Activated CD4-positive, alpha-beta memory T cell treated with anti-CD3 and anti-CD28 coated beads for 36 hours (primary cell): ENCODE measurements around the gene PCDHGA7. TPM values are rescaled to one million over a fixed set of nuclear protein-coding genes. Genes with fewer than 3 reads are reported as not detected.
"Not testable (repeated sequence)": the region's sequence is repeated elsewhere in the genome, so short reads cannot be mapped to it uniquely, and the experiment has no call there.

ENCODE experiments used
- CTCF ChIA-PET: fragments of 350-600 bp; sonication (Branson Sonifier 250); formaldehyde crosslinking; loops from one replicate; lab custom pipeline; 2021; ENCODE audit warnings: antibody characterized with exemption, inconsistent platforms; lab: Charles Lee
- POLR2A ChIA-PET: fragments of 350-600 bp; sonication (Branson Sonifier 250); formaldehyde crosslinking; loops from one replicate; lab custom pipeline; 2021; ENCODE audit warnings: antibody characterized with exemption; lab: Charles Lee
- DNase-seq: peaks from one replicate; pipeline ENCODE4 v3.0.0-alpha.2; 2020
- H3K27ac Mint-ChIP-seq: one replicate; pipeline ENCODE4 v1.8.0; 2021; ENCODE audit warnings: mixed read lengths
- H3K27me3 Mint-ChIP-seq: one replicate; pipeline ENCODE4 v1.8.0; 2021; ENCODE audit warnings: mixed read lengths
- H3K36me3 Mint-ChIP-seq: one replicate; pipeline ENCODE4 v1.8.0; 2021; ENCODE audit warnings: mixed read lengths
- H3K4me1 Mint-ChIP-seq: one replicate; pipeline ENCODE4 v1.8.0; 2021; ENCODE audit warnings: low read depth, mixed read lengths
- H3K4me3 Mint-ChIP-seq: one replicate; pipeline ENCODE4 v1.8.0; 2021; ENCODE audit warnings: mild to moderate bottlenecking, mixed read lengths
- H3K9me3 Mint-ChIP-seq: one replicate; pipeline ENCODE4 v1.8.0; 2021; ENCODE audit warnings: mixed read lengths
- intact Hi-C: fragments of 100-400 bp; cut with micrococcal nuclease; formaldehyde crosslinking; loops from one replicate; pipeline ENCODE4 v1.15.1; 2023
- total RNA-seq, 2 experiments: library from RNA; stranded (reverse); gene quantifications; one replicate each; pipeline ENCODE4 v1.2.3, GENCODE V29; 2021

Gene PCDHGA7
- total RNA-seq, 2 experiments from 2014 or later = 0.07 TPM; not detected in 1

DNA sequence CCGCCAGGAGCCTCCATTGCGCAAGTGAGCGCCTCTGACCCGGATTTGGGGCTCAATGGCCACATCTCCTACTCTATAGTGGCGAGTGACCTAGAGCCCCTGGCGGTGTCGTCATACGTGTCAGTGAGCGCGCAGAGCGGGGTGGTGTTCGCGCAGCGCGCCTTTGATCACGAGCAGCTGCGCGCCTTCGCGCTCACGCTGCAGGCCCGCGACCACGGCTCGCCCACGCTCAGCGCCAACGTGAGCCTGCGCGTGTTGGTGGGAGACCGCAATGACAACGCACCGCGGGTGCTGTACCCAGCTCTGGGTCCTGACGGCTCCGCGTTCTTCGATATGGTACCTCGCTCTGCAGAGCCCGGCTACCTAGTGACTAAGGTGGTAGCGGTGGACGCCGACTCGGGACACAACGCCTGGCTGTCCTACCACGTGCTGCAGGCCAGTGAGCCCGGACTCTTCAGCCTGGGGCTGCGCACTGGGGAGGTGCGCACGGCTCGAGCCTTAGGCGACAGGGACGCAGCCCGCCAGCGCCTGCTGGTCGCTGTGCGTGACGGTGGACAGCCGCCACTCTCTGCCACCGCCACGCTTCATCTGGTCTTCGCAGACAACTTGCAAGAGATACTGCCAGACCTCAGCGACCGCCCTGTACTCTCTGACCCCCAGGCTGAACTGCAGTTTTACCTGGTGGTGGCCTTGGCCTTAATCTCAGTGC lies 27.2 kb downstream of the PCDHGA7 start:
- Mint-ChIP-seq H3K4me1 (peaks cover 15% of the 10 kb centered on the region), H3K36me3 (peaks cover 18% of the 10 kb centered on the region), H3K4me3 (no peak overlapping the region), H3K9me3 (peaks cover 27% of the 10 kb centered on the region), H3K27me3 (peaks cover 59% of the 10 kb centered on the region), H3K27ac (no peak overlapping the region)
- no peak for DNase-seq
- ChIA-PET CTCF (no interaction called here), POLR2A (no interaction called here)
- intact Hi-C loops = loop anchor here (5.0 to 10.0 kb wide), 2 partner anchors 45 to 103 kb away; partner anchors contain the start of gene PCDHGA5

DNA sequence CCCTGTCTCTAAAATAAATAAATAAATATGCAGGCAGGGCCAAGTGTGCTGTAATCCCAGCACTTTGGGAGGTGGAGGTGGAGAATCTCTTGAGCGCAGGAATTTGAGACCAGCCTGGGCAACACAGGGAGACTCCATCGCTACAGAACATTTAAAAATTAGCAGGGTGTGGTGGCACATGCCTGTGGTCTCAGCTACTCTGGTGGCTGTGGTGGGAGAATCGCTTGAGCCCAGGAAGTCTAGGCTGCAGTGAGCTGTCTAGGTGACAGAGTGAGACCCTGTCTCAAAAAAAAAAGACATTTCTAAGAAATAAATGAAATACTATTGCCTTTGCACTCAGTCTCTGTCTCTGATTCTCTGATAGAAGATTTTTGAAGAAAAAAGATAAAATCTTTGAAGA lies 29.0 kb downstream of the PCDHGA7 start:
- intact Hi-C loops = loop anchor here (5.0 to 10.0 kb wide), 2 partner anchors 47 to 101 kb away; partner anchors contain the start of gene PCDHGA5
- Mint-ChIP-seq H3K27ac (no peak overlapping the region), H3K27me3 (peaks cover 61% of the 10 kb centered on the region), H3K9me3 (peaks cover 25% of the 10 kb centered on the region), H3K4me3 (no peak overlapping the region), H3K4me1 (peaks cover 18% of the 10 kb centered on the region), H3K36me3 (peaks cover 19% of the 10 kb centered on the region)
- no peak for DNase-seq
- POLR2A ChIA-PET = no interaction called here
- CTCF ChIA-PET = interaction anchor here (2.4 to 3.2 kb wide), 3 partner anchors 91 to 152 kb away, joined by 10 to 29 read pairs (median 23); partner anchors contain the start of gene TAF7

- H3K27ac Mint-ChIP-seq = no peak within 1 kb of the TSS
These were observed 30.5 kb downstream of the PCDHGA7 start, which contains the start of gene PCDHGA10 for GRCh38 chr5:141412854-141413539. Gene PCDHGA10, plus strand, starts transcription at chr5:141412987. Its CDS starts 189 bp downstream, at chr5:141413176.

DNA sequence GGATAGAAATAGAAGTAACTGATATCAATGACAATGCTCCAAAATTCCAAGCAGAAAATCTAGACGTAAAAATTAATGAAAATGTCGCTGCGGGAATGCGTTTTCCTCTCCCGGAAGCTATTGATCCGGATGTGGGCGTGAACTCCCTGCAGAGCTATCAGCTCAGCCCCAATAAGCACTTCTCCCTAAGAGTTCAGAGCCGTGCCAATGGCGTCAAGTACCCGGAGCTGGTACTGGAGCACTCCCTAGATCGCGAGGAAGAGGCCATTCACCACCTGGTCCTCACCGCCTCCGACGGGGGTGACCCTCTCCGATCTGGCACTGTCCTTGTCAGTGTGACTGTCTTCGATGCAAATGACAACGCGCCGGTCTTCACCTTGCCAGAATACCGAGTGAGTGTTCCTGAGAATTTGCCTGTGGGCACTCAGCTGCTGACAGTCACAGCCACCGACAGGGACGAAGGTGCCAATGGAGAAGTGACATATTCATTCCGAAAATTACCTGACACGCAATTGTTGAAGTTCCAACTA lies 31.1 kb downstream of the PCDHGA7 start:
- H3K4me1 Mint-ChIP-seq = peaks cover 15% of the 10 kb centered on the region
- no peak for DNase-seq
- H3K36me3 Mint-ChIP-seq = peaks cover 28% of the 10 kb centered on the region
- CTCF ChIA-PET = interaction anchor here (0.6 to 3.3 kb wide), 28 partner anchors 8 to 221 kb away, joined by 3 to 59 read pairs (median 5); partner anchors contain the start of genes PCDHB10, PCDHGA11, PCDHGA12 and PCDHGA6
- H3K9me3 Mint-ChIP-seq = peaks cover 27% of the 10 kb centered on the region
- POLR2A ChIA-PET = no interaction called here
- intact Hi-C loops = loop anchor here (2.0 to 10.0 kb wide), 4 partner anchors 49 to 145 kb away; partner anchors contain the start of gene PCDHGA5
- H3K27ac Mint-ChIP-seq = no peak overlapping the region
- H3K27me3 Mint-ChIP-seq = peaks cover 62% of the 10 kb centered on the region
- peak overlapping the region; percentile 66 for H3K4me3 Mint-ChIP-seq

More at GRCh38 chr5:141412854-141413539, 30.5 kb downstream of the PCDHGA7 start, which contains the start of gene PCDHGA10:
- ChIA-PET CTCF (interaction anchor here (0.6 to 3.3 kb wide), 32 partner anchors 8 to 236 kb away, joined by 3 to 59 read pairs (median 4); partner anchors contain the start of genes PCDHB10, PCDHB8, PCDHGA11 and PCDHGA12), POLR2A (no interaction called here)
- Mint-ChIP-seq H3K36me3 (peaks cover 25% of the 10 kb centered on the region), H3K4me1 (peaks cover 18% of the 10 kb centered on the region), H3K4me3 (peak within 1 kb of the TSS; percentile 66), H3K9me3 (peaks cover 23% of the 10 kb centered on the region), H3K27me3 (peaks cover 61% of the 10 kb centered on the region)
- intact Hi-C loops = loop anchor here (2.0 to 10.0 kb wide), 4 partner anchors 48 to 146 kb away; partner anchors contain the start of gene PCDHGA5
- DNase-seq = peak; percentile 69

DNA sequence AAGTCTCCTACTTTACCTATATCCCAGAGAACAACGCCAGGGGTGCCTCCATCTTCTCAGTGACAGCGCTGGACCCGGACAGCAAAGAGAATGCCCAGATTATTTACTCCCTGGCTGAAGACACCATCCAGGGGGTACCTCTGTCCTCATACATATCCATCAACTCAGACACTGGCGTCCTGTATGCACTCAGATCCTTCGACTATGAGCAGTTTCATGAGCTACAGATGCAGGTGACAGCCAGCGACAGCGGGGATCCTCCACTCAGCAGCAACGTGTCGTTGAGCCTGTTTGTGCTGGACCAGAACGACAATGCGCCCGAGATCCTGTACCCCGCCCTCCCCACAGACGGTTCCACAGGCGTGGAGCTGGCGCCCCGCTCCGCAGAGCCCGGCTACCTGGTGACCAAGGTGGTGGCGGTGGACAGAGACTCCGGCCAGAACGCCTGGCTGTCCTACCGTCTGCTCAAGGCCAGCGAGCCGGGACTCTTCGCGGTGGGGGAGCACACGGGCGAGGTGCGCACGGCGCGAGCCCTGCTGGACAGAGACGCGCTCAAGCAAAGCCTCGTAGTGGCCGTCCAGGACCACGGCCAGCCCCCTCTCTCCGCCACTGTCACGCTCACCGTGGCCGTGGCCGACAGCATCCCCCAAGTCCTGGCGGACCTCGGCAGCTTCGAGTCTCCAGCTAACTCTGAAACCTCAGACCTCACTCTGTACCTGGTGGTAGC lies 32.2 kb downstream of the PCDHGA7 start:
- DNase-seq, H3K4me3 Mint-ChIP-seq, POLR2A ChIA-PET, H3K27ac Mint-ChIP-seq: not testable (repeated sequence)
- peaks cover 15% of the 10 kb centered on the region for H3K4me1 Mint-ChIP-seq
- CTCF ChIA-PET = interaction anchor here (0.6 to 3.3 kb wide), 9 partner anchors 15 to 149 kb away, joined by 3 to 59 read pairs (median 13); partner anchors contain the start of genes PCDHGA12, PCDHGB3 and PCDHGB5
- intact Hi-C loops = loop anchor here (5.0 to 10.0 kb wide), 2 partner anchors 50 to 98 kb away; partner anchors contain the start of gene PCDHGA5
- H3K9me3 Mint-ChIP-seq = peaks cover 25% of the 10 kb centered on the region
- peaks cover 62% of the 10 kb centered on the region for H3K27me3 Mint-ChIP-seq
- peaks cover 26% of the 10 kb centered on the region for H3K36me3 Mint-ChIP-seq

DNA sequence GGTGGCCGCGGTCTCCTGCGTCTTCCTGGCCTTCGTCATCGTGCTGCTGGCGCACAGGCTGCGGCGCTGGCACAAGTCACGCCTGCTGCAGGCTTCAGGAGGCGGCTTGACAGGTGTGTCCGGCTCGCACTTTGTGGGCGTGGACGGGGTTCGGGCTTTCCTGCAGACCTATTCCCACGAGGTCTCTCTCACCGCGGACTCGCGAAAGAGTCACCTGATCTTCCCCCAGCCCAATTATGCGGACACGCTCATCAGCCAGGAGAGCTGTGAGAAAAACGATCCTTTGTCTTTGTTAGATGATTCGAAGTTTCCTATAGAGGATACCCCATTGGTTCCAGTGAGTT lies 32.7 kb downstream of the PCDHGA7 start:
- Mint-ChIP-seq H3K27me3 (peaks cover 64% of the 10 kb centered on the region), H3K36me3 (peaks cover 28% of the 10 kb centered on the region), H3K4me1 (peaks cover 15% of the 10 kb centered on the region), H3K9me3 (peaks cover 27% of the 10 kb centered on the region)
- H3K27ac Mint-ChIP-seq, H3K4me3 Mint-ChIP-seq, POLR2A ChIA-PET, DNase-seq: not testable (repeated sequence)
- CTCF ChIA-PET = interaction anchor here (1.3 to 3.1 kb wide), 2 partner anchors 15 to 97 kb away, joined by 4 to 32 read pairs; partner anchors contain the start of gene PCDHGA12
- intact Hi-C loops = loop anchor here (10.0 kb wide), 1 partner anchor 50 kb away; the partner anchor contains the start of gene PCDHGA5

DNA sequence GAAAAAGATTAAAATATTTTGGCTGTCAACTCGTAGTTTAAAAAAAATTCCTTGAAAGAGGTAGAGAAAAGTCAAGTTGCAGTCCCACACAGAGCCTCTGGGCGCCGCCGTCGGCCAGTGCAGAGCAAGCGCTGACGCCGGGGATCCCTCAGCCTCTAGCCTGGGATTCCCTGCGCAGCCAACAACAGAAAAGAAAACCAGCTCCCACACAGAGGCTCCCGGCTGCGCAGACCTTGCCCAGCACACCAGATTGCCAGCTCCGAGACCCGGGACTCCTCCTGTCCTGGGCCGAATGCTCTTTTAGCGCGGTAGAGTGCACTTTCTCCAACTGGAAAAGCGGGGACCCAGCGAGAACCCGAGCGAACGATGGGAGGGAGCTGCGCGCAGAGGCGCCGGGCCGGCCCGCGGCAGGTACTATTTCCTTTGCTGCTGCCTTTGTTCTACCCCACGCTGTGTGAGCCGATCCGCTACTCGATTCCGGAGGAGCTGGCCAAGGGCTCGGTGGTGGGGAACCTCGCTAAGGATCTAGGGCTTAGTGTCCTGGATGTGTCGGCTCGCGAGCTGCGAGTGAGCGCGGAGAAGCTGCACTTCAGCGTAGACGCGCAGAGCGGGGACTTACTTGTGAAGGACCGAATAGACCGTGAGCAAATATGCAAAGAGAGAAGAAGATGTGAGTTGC lies 35.1 kb downstream of the PCDHGA7 start, which contains the start of gene PCDHGB7:
TSS of gene PCDHGB7 (plus strand) at position 184 of the 679 bp plus-strand sequence. CDS start at position 367, 183 bp downstream.
- CTCF ChIA-PET = interaction anchor here (1.0 to 2.5 kb wide), 7 partner anchors 11 to 150 kb away, joined by 3 to 15 read pairs (median 6); partner anchors contain the start of gene PCDHGB3
- Mint-ChIP-seq H3K9me3 (peaks cover 37% of the 10 kb centered on the region), H3K4me1 (peaks cover 19% of the 10 kb centered on the region), H3K36me3 (peaks cover 37% of the 10 kb centered on the region), H3K4me3 (peak within 1 kb of the TSS; percentile 54), H3K27me3 (peaks cover 76% of the 10 kb centered on the region)
- POLR2A ChIA-PET, H3K27ac Mint-ChIP-seq: not testable (repeated sequence)
- DNase-seq = peak; percentile 71
- intact Hi-C loops = loop anchor here (1.0 to 10.0 kb wide), 2 partner anchors 53 to 147 kb away; partner anchors contain the start of gene PCDHGA5

GRCh38 chr5:141419074-141419880 lies 36.7 kb downstream of the PCDHGA7 start:
- no peak overlapping the region for H3K4me3 Mint-ChIP-seq
- ChIA-PET POLR2A (no interaction called here), CTCF (interaction anchor here (0.7 to 2.5 kb wide), 7 partner anchors 11 to 232 kb away, joined by 3 to 15 read pairs (median 6); partner anchors contain the start of genes PCDHB9 and PCDHGA12)
- intact Hi-C loops = loop anchor here (10.0 kb wide), 1 partner anchor 54 kb away; the partner anchor contains the start of gene PCDHGA5
- H3K9me3 Mint-ChIP-seq = peaks cover 40% of the 10 kb centered on the region
- DNase-seq = no peak
- peaks cover 72% of the 10 kb centered on the region for H3K27me3 Mint-ChIP-seq
- no peak overlapping the region for H3K27ac Mint-ChIP-seq
- H3K4me1 Mint-ChIP-seq = peaks cover 10% of the 10 kb centered on the region
- H3K36me3 Mint-ChIP-seq = peaks cover 42% of the 10 kb centered on the region

GRCh38 chr5:141420855-141421488 lies 38.4 kb downstream of the PCDHGA7 start, which contains the start of gene PCDHGA11:
Gene PCDHGA11, plus strand, starts transcription at chr5:141421051. Its CDS starts 177 bp downstream, at chr5:141421228.
- H3K4me1 Mint-ChIP-seq = peaks cover 4% of the 10 kb centered on the region
- H3K4me3 Mint-ChIP-seq = peak within 1 kb of the TSS; percentile 72
- H3K27me3 Mint-ChIP-seq = peaks cover 68% of the 10 kb centered on the region
- peak; percentile 66 for DNase-seq
- intact Hi-C loops = loop anchor here (5.0 kb wide), 1 partner anchor 56 kb away; the partner anchor contains the start of gene PCDHGC3
- peaks cover 36% of the 10 kb centered on the region for H3K9me3 Mint-ChIP-seq
- ChIA-PET POLR2A (interaction anchor here (0.6 to 1.4 kb wide), 2 partner anchors 101 to 262 kb away, joined by 3 to 4 read pairs; partner anchors contain the start of gene TAF7), CTCF (interaction anchor here (0.6 to 2.6 kb wide), 20 partner anchors 8 to 225 kb away, joined by 3 to 27 read pairs (median 5); partner anchors contain the start of genes PCDHGA10, PCDHGA12, PCDHGB2 and PCDHGB3)
- no peak within 1 kb of the TSS for H3K27ac Mint-ChIP-seq
- peaks cover 35% of the 10 kb centered on the region for H3K36me3 Mint-ChIP-seq
